Left ventricle myocardium inferior (tissue), 1 donor: ENCODE results near the gene INPP4B. TPM values are rescaled to one million over a fixed set of nuclear protein-coding genes. Genes with fewer than 3 reads are reported as not detected.

Experiments used
- DNase-seq: peaks from one replicate; pipeline ENCODE4 v3.0.0-alpha.2; 2020
- H3K27ac ChIP-seq: fragments of 200-600 bp; replicated peaks from 2 replicates; pipeline ENCODE4 v1.8.0; 2021
- H3K27me3 ChIP-seq: fragments of 200-600 bp; 2 replicates; pipeline ENCODE4 v1.8.0; 2021; ENCODE audit warnings: low read depth
- H3K36me3 ChIP-seq: fragments of 200-600 bp; 2 replicates; pipeline ENCODE4 v1.8.0; 2021
- H3K4me1 ChIP-seq: fragments of 200-600 bp; 2 replicates; pipeline ENCODE4 v1.8.0; 2021
- H3K4me3 ChIP-seq: fragments of 200-600 bp; 2 replicates; pipeline ENCODE4 v1.8.0; 2021; ENCODE audit warnings: mild to moderate bottlenecking, moderate library complexity
- H3K9me3 ChIP-seq: fragments of 200-600 bp; replicated peaks from 2 replicates; pipeline ENCODE4 v1.8.0; 2021
- intact Hi-C: fragments of 100-400 bp; cut with micrococcal nuclease; formaldehyde crosslinking; loops from one replicate; pipeline ENCODE4 v1.11.0; 2022
- total RNA-seq: library from RNA; stranded (reverse); fragmentation: NEBNext Ultra II Directional; extraction: Animal tissue kit (Norgen Biotek cat#: 25700); gene quantifications from one replicate; pipeline ENCODE4 v1.2.1, GENCODE V29; 2021
- TF ChIP-seq, protein P1 (sequence below): fragments of 200-600 bp; IDR thresholded peaks from 2 replicates; pipeline ENCODE4 v1.8.0; 2021; ENCODE audit warnings: antibody characterized with exemption, mild to moderate bottlenecking, borderline replicate concordance
- donor health status: DM: no; HTN: yes; CAD: no; lungs with severe emphysema.

The INPP4B gene
- total RNA-seq, 1 donor from 2014 or later: 61.1 TPM

DNA sequence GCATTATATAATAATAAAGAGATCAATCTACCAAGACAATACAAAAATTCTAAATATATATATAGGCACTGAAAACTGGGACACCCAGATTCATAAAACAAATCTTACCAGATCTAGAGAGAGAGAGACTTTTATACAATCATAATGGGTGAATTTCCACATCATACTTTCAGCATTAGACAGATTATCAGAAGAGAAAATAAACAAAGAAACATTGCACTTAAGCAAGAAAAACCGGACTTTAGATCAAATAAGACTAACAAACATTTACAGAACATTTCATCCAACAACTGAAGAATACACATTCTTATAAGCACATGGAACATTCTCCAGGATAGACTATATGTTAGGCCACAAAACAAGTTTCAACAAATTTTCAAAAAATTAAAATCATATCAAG, 245.1 kb downstream of the INPP4B start:
- DNase-seq: no peak
- Histone ChIP-seq H3K4me3 (no peak overlapping the region), H3K9me3 (peaks cover 31% of the 10 kb centered on the region)

GRCh38 chr4:142598132-142598531, 248.0 kb downstream of the INPP4B start:
- intact Hi-C loops: no loop called here
- TF ChIP-seq, protein P1, sequence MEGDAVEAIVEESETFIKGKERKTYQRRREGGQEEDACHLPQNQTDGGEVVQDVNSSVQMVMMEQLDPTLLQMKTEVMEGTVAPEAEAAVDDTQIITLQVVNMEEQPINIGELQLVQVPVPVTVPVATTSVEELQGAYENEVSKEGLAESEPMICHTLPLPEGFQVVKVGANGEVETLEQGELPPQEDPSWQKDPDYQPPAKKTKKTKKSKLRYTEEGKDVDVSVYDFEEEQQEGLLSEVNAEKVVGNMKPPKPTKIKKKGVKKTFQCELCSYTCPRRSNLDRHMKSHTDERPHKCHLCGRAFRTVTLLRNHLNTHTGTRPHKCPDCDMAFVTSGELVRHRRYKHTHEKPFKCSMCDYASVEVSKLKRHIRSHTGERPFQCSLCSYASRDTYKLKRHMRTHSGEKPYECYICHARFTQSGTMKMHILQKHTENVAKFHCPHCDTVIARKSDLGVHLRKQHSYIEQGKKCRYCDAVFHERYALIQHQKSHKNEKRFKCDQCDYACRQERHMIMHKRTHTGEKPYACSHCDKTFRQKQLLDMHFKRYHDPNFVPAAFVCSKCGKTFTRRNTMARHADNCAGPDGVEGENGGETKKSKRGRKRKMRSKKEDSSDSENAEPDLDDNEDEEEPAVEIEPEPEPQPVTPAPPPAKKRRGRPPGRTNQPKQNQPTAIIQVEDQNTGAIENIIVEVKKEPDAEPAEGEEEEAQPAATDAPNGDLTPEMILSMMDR: no peak

More for the DNA sequence above, 245.1 kb downstream of the INPP4B start:
- Histone ChIP-seq H3K36me3 (no peaks in the 10 kb centered on the region), H3K27me3 (no peaks in the 10 kb centered on the region), H3K27ac (no peak overlapping the region), H3K4me1 (no peaks in the 10 kb centered on the region)
- TF ChIP-seq, protein P1: no peak
- intact Hi-C loops: no loop called here

DNA sequence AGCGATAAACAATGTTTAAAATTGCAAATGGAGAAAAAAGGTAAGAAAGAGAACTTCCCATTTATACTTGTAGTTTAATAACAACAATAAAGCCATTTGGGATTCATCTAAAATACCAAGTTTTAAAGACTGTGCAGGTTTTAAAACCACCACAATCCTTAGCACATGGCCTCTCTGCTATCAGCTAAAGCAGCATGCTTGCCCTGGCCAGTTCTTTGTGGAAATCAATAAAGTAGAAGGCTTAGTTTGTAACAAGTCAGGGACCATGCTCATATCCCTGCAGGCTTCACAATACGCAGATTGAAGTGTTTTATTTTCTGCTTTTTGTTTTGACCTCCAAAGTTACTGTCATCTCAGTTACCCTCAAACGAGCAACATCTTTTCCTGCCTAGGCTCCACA, 249.5 kb downstream of the INPP4B start:
- H3K9me3 ChIP-seq: no peaks in the 10 kb centered on the region
- no peak overlapping the region for H3K27ac ChIP-seq
- no peaks in the 10 kb centered on the region for H3K4me1 ChIP-seq
- no peak overlapping the region for H3K4me3 ChIP-seq
- TF ChIP-seq, protein P1: no peak
- intact Hi-C loops: no loop called here
- no peaks in the 10 kb centered on the region for H3K27me3 ChIP-seq
- no peak for DNase-seq
- H3K36me3 ChIP-seq: no peaks in the 10 kb centered on the region

More at GRCh38 chr4:142598132-142598531, 248.0 kb downstream of the INPP4B start:
- H3K27ac ChIP-seq: no peak overlapping the region
- H3K36me3 ChIP-seq: no peaks in the 10 kb centered on the region
- H3K9me3 ChIP-seq: peaks cover 12% of the 10 kb centered on the region
- no peaks in the 10 kb centered on the region for H3K27me3 ChIP-seq
- H3K4me3 ChIP-seq: no peak overlapping the region
- no peak for DNase-seq
- H3K4me1 ChIP-seq: no peaks in the 10 kb centered on the region

GRCh38 chr4:142596121-142596520, 250.0 kb downstream of the INPP4B start:
- Histone ChIP-seq H3K27me3 (no peaks in the 10 kb centered on the region), H3K4me3 (no peak overlapping the region), H3K27ac (no peak overlapping the region), H3K36me3 (no peaks in the 10 kb centered on the region), H3K4me1 (no peaks in the 10 kb centered on the region), H3K9me3 (no peaks in the 10 kb centered on the region)
- intact Hi-C loops: no loop called here
- TF ChIP-seq, protein P1: no peak
- no peak for DNase-seq

- no peaks in the 10 kb centered on the region for H3K4me1 ChIP-seq
- H3K36me3 ChIP-seq: no peaks in the 10 kb centered on the region
- DNase-seq: no peak
- no peaks in the 10 kb centered on the region for H3K9me3 ChIP-seq
- H3K27me3 ChIP-seq: no peaks in the 10 kb centered on the region
- intact Hi-C loops: no loop called here
- H3K4me3 ChIP-seq: no peak overlapping the region
- TF ChIP-seq, protein P1: no peak
- H3K27ac ChIP-seq: no peak overlapping the region
Measured at GRCh38 chr4:142595222-142595871, 250.8 kb downstream of the INPP4B start.
